GM19324 (cell line): Measurements from ENCODE around the gene AGTRAP.

Experiments used
- ATAC-seq: cut with Tn5 transposase; IDR thresholded peaks from one replicate; pipeline ENCODE4 v1.9.1; 2021; ENCODE audit warnings: mild to moderate bottlenecking, moderate library complexity; ENCODE audit not compliant: unreplicated experiment, low FRiP score

The AGTRAP gene

GRCh38 chr1:11735854-11736745 lies at the start of gene AGTRAP:
Gene AGTRAP, plus strand, starts transcription at chr1:11736136. Its CDS starts 73 bp downstream, at chr1:11736209.
- ATAC-seq: peak; percentile 59

- no peak for ATAC-seq
Observed at GRCh38 chr1:11688506-11688905, 47.4 kb upstream of the AGTRAP start.

- no peak for ATAC-seq
Observed at GRCh38 chr1:11690397-11691301, 45.3 kb upstream of the AGTRAP start.

- no peak for ATAC-seq
Observed at GRCh38 chr1:11691302-11691914, 44.5 kb upstream of the AGTRAP start, which contains the start of gene DRAXIN. Gene DRAXIN, plus strand, starts transcription at chr1:11691710. Its CDS starts 14,549 bp downstream, at chr1:11706259.

GRCh38 chr1:11691928-11692711 lies 43.8 kb upstream of the AGTRAP start:
- no peak for ATAC-seq

- ATAC-seq: no peak
Observed at GRCh38 chr1:11693024-11693590, 42.8 kb upstream of the AGTRAP start.

- ATAC-seq: no peak
Observed at GRCh38 chr1:11693917-11694316, 42.0 kb upstream of the AGTRAP start.

- no peak for ATAC-seq
Observed at GRCh38 chr1:11695861-11696260, 40.1 kb upstream of the AGTRAP start.

GRCh38 chr1:11697188-11697892 lies 38.6 kb upstream of the AGTRAP start:
- ATAC-seq: no peak

GRCh38 chr1:11697893-11698210 lies 38.1 kb upstream of the AGTRAP start:
- no peak for ATAC-seq

GRCh38 chr1:11700601-11701467 lies 35.1 kb upstream of the AGTRAP start:
- ATAC-seq: no peak

GRCh38 chr1:11701551-11701961 lies 34.4 kb upstream of the AGTRAP start:
- ATAC-seq: no peak

- ATAC-seq: no peak
Observed at GRCh38 chr1:11701981-11702803, 33.7 kb upstream of the AGTRAP start.

- no peak for ATAC-seq
Observed at GRCh38 chr1:11703357-11704193, 32.4 kb upstream of the AGTRAP start.

GRCh38 chr1:11704194-11704529 lies 31.8 kb upstream of the AGTRAP start:
- ATAC-seq: no peak

GRCh38 chr1:11704691-11705475 lies 31.1 kb upstream of the AGTRAP start:
- no peak for ATAC-seq
